ENCODE results near the gene FHAD1. TPM values are rescaled to one million over a fixed set of nuclear protein-coding genes. Genes with fewer than 3 reads are reported as not detected.

Gene FHAD1
- total RNA-seq, 1 experiment from 2014 or later, result 3.5 TPM

DNA sequence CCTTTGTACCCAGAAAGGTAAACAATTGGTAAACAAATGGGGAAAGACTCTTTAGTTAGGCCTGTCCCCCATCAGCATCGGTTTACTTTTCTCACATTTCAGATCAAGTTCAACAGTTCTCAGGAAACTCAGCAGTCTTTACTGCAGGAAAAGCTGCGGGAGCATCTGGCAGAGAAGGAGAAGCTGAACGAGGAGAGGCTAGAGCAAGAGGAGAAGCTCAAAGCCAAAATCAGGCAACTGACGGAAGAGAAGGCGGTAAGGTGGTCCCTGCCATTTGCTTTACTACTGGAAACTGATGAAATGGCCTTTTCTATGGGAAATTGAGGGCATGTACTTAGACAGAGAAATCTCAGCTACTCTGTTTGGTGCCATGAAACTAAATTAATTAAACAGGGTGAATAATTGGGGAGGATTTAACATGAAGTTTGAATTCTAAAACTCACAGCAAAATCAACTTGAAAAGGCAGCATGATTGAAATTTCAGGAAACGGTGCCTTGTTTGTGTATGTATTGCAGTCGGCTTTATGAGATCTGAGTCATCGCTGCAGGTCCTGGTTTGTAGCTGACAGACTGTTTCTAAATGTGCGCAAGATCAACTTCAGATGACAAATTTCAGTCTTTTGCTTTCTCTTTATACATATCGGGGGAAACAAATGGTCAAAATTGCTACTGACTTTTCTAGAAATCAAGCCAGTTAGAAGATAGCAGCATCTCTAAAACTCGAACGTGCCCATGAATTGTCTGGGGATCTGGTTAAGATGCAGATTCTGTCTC lies 94.8 kb downstream of the FHAD1 start:
- no peaks in the 10 kb centered on the region; a peak in 1 of 4 replicates for H3K36me3 ChIP-seq (ENCODE audit: control insufficient read depth in 1 of 2, insufficient read depth in 2 of 2, low read length in 2 of 2)
- H3K4me3 ChIP-seq (replicated peaks in 1 of 2; ENCODE audit: low read depth in 1 of 2, low read length in 2 of 2), result no peak overlapping the region
- RAD21 ChIA-PET (ENCODE audit: low non-redundant PET in 1 of 2, low total read pairs in 2 of 2, uncharacterized antibody in 2 of 2, unreplicated experiment in 2 of 2), result no interaction called here
- intact Hi-C loops (cut with micrococcal nuclease), result no loop called here
- H3K9me2 ChIP-seq (ENCODE audit: insufficient read depth), result no peaks in the 10 kb centered on the region
- no peaks in the 10 kb centered on the region for H3K9me3 ChIP-seq (ENCODE audit: control insufficient read depth in 1 of 2, insufficient read depth in 1 of 2, low read depth in 1 of 2, low read length in 2 of 2)
- TF ChIP-seq FOSL1 (IDR thresholded peaks at IDR 0.05; ENCODE audit: low read depth), result peak; percentile 47
- no peak for TF ChIP-seq CEBPB (IDR thresholded peaks at IDR 0.05; ENCODE audit: low read depth)
- peak; percentile 36; the same call in 1 of the 2 replicates for TF ChIP-seq JUND (IDR thresholded peaks at IDR 0.05)
- TF ChIP-seq CBX3 (IDR thresholded peaks at IDR 0.05; ENCODE audit: low read depth), result 0 out of 2 replicates have a peak, but pooled peaks have one; percentile 12
- TF ChIP-seq, protein P1, sequence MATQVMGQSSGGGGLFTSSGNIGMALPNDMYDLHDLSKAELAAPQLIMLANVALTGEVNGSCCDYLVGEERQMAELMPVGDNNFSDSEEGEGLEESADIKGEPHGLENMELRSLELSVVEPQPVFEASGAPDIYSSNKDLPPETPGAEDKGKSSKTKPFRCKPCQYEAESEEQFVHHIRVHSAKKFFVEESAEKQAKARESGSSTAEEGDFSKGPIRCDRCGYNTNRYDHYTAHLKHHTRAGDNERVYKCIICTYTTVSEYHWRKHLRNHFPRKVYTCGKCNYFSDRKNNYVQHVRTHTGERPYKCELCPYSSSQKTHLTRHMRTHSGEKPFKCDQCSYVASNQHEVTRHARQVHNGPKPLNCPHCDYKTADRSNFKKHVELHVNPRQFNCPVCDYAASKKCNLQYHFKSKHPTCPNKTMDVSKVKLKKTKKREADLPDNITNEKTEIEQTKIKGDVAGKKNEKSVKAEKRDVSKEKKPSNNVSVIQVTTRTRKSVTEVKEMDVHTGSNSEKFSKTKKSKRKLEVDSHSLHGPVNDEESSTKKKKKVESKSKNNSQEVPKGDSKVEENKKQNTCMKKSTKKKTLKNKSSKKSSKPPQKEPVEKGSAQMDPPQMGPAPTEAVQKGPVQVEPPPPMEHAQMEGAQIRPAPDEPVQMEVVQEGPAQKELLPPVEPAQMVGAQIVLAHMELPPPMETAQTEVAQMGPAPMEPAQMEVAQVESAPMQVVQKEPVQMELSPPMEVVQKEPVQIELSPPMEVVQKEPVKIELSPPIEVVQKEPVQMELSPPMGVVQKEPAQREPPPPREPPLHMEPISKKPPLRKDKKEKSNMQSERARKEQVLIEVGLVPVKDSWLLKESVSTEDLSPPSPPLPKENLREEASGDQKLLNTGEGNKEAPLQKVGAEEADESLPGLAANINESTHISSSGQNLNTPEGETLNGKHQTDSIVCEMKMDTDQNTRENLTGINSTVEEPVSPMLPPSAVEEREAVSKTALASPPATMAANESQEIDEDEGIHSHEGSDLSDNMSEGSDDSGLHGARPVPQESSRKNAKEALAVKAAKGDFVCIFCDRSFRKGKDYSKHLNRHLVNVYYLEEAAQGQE (IDR thresholded peaks at IDR 0.05; ENCODE audit: low read depth), result no peak
- TF ChIP-seq POLR2AphosphoS5 (IDR thresholded peaks at IDR 0.05; ENCODE audit: low read depth, low read length), result no peak
- TF ChIP-seq ZNF274 (IDR thresholded peaks at IDR 0.05; ENCODE audit: low read depth, low read length), result no peak
- peak overlapping the region; percentile 10 for H3K4me2 ChIP-seq (ENCODE audit: low read length)
- no peaks in the 10 kb centered on the region for H4K20me1 ChIP-seq (ENCODE audit: insufficient read depth)
- no peak overlapping the region for H2AFZ ChIP-seq (ENCODE audit: low read depth, low read length, poor library complexity, severe bottlenecking)
- BruUV-seq (replicated peaks), result no TSS peak
- no peak overlapping the region for H3K27ac ChIP-seq (ENCODE audit: low read depth, low read length)
- CTCF ChIA-PET, result interaction anchor here (1.3 kb wide), 1 partner anchor 18 kb away, joined by 4 read pairs; no protein-coding TSS in a partner anchor
- no peak overlapping the region for H3K9ac ChIP-seq (ENCODE audit: low read length)
- DNase-seq (ENCODE audit: low read depth, low spot score) (no peak), ATAC-seq (no peak)
- H3K79me2 ChIP-seq (ENCODE audit: insufficient read depth, low read length), result no peaks in the 10 kb centered on the region
- no peaks in the 10 kb centered on the region for H3K27me3 ChIP-seq (ENCODE audit: insufficient read depth, low read length)
- peaks cover 18 to 75% of the 10 kb centered on the region in 2 experiments for H3K4me1 ChIP-seq (ENCODE audit: control insufficient read depth in 1 of 2, insufficient read depth in 2 of 2, low read length in 2 of 2)
- POLR2A ChIA-PET, result no interaction called here

Measured in HCT116 (cell line).